MM.1S (cell line): ENCODE measurements around the gene VSNL1.

ENCODE experiments used
- CTCF ChIP-seq: fragments of 300-600 bp; sonication (generic); IDR thresholded peaks from 2 replicates; pipeline ENCODE4 v1.5.1; 2016; ENCODE audit warnings: antibody characterized with exemption, low read length, mixed read lengths
- EZH2phosphoT487 ChIP-seq: fragments of 300-600 bp; sonication (generic); IDR thresholded peaks from 2 replicates; pipeline ENCODE4 v1.6.1; 2018; ENCODE audit warnings: antibody characterized with exemption, low read length

DNA sequence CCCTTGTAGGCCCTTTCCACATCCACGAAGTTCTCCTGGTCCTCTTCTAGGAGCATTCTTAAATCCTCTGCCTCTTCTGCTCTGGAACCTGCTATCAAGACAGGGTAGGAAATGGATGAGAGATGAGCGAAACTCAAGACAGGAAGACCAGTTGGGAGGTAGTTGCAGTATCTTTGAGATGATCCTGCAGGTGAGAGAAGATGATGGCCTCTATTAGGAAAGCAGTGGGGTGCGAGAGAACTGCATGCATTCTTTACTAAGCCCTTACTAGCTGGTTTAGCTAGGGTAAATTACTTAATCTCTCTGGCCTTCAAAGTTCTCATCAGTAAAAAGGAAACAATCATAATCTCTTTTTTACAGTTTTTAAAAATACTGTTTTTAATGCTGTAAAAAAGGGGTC, 47.0 kb downstream of the VSNL1 start:
- TF ChIP-seq CTCF (no peak), EZH2phosphoT487 (no peak)
